ENCODE results near the gene SEMA3B.
"Not testable (repeated sequence)": the region's sequence is repeated elsewhere in the genome, so short reads cannot be mapped to it uniquely, and the experiment has no call there.

The SEMA3B gene

DNA sequence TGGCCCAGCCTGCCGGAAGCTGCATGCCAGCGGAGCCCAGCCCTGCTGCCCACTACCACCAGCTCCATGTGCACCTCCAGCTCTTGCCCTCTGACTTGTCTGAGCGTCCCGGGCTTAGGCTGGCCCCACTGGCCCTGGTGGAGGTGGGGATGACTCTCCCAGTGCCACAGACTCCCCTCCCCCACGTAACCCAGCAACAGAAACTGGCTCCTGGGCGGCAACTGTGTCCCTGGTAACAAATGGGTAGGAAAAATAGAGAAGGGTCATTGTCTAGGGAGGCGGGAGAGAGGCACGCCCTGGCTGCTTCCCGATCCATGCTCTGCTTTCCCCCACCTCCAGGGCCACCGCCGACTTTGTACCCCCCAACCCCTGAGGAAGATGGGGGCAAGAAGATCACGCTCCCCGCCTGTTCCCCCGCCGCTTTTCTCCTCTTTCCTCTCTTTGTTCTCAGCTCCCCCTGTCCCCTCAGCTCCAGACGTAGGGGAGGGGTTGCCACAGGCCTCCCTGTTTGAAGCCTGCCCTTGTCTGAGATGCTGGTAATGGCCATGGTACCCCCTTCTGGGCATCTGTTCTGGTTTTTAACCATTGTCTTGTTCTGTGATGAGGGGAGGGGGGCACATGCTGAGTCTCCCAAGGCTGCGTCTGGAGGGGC is 10.8 kb upstream of the SEMA3B start:
- no peak for FAIRE-seq
- no peak for DNase-seq (ENCODE audit: insufficient read length, low spot score)
- TF ChIP-seq PAX5 (IDR thresholded peaks at IDR 0.05; ENCODE audit: insufficient read depth, low read length, severe bottlenecking) (no peak), POLR2A (IDR thresholded peaks at IDR 0.05; ENCODE audit: low read depth, low read length) (no peak), POU2F2 (IDR thresholded peaks at IDR 0.05; ENCODE audit: low read depth, low read length) (no peak), POLR2AphosphoS5 (IDR thresholded peaks at IDR 0.05; ENCODE audit: low read depth, low read length) (no peak), TAF1 (IDR thresholded peaks at IDR 0.05; ENCODE audit: low read depth, low read length) (no peak), SPI1 (IDR thresholded peaks at IDR 0.05; ENCODE audit: low read depth, low read length) (no peak)

DNA sequence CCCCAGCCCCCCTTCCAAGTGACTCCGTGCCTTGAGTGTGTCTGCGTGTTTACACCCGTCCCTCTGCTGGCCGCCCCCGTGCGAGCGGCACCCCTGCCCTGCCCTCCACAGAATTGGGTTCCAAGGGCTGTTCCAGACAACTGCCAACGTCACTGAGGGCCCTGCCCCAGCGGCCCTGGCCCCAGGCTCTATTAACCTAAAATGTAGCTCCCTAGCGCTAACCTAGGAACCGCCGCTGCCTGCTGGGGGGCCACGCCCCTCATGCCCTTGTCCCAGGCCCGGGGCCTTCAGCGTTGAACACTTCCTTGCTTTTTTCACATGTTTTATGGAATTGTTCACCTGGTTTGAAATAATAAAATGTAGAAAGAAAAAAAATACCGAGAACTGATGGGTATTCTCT is 10.0 kb upstream of the SEMA3B start:
- no peak for DNase-seq (ENCODE audit: insufficient read length, low spot score)
- FAIRE-seq, result no peak
- no peak for TF ChIP-seq POLR2A (IDR thresholded peaks at IDR 0.05; ENCODE audit: low read depth, low read length)

DNA sequence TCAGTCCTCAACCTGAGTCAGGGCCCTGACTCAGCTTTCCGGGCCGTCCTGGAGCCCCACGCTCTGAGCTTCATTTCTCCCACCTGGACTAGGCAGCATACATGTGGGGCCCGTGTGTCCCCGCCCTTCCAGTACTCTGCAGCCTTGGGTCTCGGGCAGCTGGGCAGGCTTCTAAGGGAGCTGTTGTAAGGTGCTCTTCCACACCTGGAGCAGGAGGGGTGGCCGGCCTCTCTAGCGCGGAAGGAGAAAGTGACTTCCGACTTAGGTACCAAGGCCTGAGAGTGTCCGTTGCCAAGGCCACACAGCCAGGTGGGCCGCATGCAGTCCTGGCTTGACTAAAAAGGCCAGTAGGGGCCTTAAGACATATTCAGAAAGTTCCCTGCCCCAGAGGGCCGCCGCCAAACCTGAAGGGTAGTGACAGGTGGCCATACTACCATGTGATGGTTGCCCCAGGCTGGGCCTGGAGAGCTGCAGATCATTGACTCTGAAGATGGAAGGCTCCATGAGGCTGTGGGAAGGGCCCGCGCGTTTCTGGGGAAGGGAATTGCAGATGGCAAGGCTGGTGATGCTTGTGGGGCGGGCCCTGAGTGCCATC is 9.4 kb upstream of the SEMA3B start:
- no peak for DNase-seq (ENCODE audit: insufficient read length, low spot score)
- TF ChIP-seq POLR2AphosphoS5 (IDR thresholded peaks at IDR 0.05; ENCODE audit: low read depth, low read length) (no peak), POLR2A (IDR thresholded peaks at IDR 0.05; ENCODE audit: low read depth, low read length) (no peak), PAX5 (IDR thresholded peaks at IDR 0.05; ENCODE audit: insufficient read depth, low read length, severe bottlenecking) (no peak), SPI1 (IDR thresholded peaks at IDR 0.05; ENCODE audit: low read depth, low read length) (no peak), POU2F2 (IDR thresholded peaks at IDR 0.05; ENCODE audit: low read depth, low read length) (no peak), TAF1 (IDR thresholded peaks at IDR 0.05; ENCODE audit: low read depth, low read length) (no peak)
- FAIRE-seq, result peak; percentile 20

DNA sequence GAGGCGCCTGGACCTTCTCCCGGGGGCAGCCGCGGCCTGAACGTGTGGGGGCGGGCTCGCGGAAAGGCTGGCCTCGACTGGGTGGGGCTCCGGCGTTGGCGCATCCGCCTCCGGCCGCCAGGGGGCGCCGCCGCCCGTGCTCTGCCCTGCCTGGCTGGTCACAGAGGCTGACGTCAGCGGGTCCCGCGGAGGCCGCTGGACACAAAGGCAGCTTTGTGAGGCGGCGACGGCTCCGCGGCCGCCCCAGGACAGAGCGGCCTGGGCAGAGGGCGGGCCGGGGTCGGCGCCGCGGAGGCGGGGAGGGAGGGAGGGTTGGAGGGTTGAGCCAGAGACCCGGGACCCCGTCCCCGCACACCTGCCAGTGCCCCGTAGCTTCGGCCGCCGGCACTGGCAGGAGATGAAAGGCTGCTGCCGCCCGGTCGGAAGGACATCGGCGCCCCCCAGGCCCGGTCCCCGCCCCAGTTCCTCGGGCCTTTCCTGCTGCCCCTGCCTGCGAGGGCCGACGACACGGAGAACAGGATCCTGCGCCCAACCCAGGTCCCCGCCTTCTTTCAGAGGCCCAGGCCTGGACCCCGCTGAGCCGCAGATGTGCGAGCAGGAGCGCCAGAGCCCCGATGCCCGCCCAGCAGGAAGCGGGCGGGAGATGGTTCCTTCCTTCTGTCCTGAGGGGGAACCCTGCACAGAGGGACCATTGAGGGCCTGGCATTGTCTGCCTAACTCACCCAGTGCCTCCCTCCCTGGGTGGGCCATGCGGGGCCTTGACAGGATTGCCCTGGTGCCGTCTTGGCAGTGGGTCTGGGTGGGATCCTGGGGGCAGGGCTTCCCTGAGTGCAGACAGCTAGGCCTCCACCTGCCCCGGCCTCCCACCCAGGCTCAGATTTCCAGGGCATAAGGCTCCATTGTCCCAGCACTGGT is 8.7 kb upstream of the SEMA3B start:
- FAIRE-seq (peak; percentile 97), DNase-seq (ENCODE audit: insufficient read length, low spot score) (peak; percentile 100)
- TF ChIP-seq POLR2A (IDR thresholded peaks at IDR 0.05; ENCODE audit: low read depth, low read length), result no peak
- peak; percentile 90 for TF ChIP-seq PAX5 (IDR thresholded peaks at IDR 0.05; ENCODE audit: insufficient read depth, low read length, severe bottlenecking)
- TF ChIP-seq POU2F2 (IDR thresholded peaks at IDR 0.05; ENCODE audit: low read depth, low read length), result 0 out of 2 replicates have a peak, but pooled peaks have one; percentile 37

DNA sequence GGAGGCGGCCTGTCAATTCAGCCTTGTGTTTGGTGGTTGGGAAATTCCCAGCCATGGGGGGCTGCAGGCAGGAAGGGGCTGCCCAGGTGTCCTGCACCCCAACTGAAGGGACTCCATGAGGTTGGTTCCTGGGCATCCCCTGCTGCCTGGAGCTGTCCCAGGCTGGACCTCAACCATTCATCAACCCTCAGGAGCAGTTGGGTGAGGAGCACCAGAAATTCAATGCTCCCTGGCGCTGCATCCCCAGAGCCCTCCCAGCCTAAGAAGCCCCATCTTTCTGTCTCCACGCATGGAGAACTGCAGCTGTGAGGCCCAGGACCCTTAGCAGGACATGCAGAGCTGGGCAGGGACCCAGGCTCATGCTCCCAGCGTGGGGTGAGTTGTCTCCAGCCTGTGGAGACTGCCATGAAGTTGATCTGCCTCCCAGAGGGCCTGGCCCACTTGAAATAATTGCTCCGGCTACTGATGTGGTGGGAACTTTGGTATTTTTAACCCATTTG is 8.0 kb upstream of the SEMA3B start:
- DNase-seq (ENCODE audit: insufficient read length, low spot score) (no peak), FAIRE-seq (peak; percentile 20)
- TF ChIP-seq POLR2AphosphoS5 (IDR thresholded peaks at IDR 0.05; ENCODE audit: low read depth, low read length), result no peak
- TF ChIP-seq POLR2A (IDR thresholded peaks at IDR 0.05; ENCODE audit: low read depth, low read length), result no peak
- no peak for TF ChIP-seq TAF1 (IDR thresholded peaks at IDR 0.05; ENCODE audit: low read depth, low read length)
- no peak for TF ChIP-seq PAX5 (IDR thresholded peaks at IDR 0.05; ENCODE audit: insufficient read depth, low read length, severe bottlenecking)
- TF ChIP-seq SPI1 (IDR thresholded peaks at IDR 0.05; ENCODE audit: low read depth, low read length), result no peak
- no peak for TF ChIP-seq POU2F2 (IDR thresholded peaks at IDR 0.05; ENCODE audit: low read depth, low read length)

DNA sequence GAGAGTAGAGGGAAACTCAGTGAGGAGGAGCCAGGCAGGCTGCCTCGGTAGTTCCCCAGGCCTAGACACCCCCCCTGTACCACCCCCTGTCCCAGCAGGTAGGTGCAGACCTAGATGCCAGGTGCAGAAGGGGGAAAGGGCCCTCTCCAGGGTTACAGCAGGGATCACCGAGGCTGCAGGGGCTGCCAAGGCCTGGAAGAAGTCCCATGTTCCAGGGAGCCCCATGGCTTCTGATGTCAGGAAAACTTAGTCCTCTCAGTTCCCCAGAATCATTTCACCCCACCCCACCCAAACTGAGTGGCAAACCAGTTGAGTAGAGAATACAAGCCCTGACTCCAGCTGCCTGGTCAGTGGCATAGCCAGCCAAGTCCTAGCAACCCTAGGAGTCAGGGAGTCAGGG is 7.4 kb upstream of the SEMA3B start:
- DNase-seq (ENCODE audit: insufficient read length, low spot score) (no peak), FAIRE-seq (no peak)
- no peak for TF ChIP-seq POLR2A (IDR thresholded peaks at IDR 0.05; ENCODE audit: low read depth, low read length)
- no peak for TF ChIP-seq PAX5 (IDR thresholded peaks at IDR 0.05; ENCODE audit: insufficient read depth, low read length, severe bottlenecking)
- no peak for TF ChIP-seq POLR2AphosphoS5 (IDR thresholded peaks at IDR 0.05; ENCODE audit: low read depth, low read length)
- no peak for TF ChIP-seq SPI1 (IDR thresholded peaks at IDR 0.05; ENCODE audit: low read depth, low read length)
- TF ChIP-seq POU2F2 (IDR thresholded peaks at IDR 0.05; ENCODE audit: low read depth, low read length), result no peak
- no peak for TF ChIP-seq TAF1 (IDR thresholded peaks at IDR 0.05; ENCODE audit: low read depth, low read length)

DNA sequence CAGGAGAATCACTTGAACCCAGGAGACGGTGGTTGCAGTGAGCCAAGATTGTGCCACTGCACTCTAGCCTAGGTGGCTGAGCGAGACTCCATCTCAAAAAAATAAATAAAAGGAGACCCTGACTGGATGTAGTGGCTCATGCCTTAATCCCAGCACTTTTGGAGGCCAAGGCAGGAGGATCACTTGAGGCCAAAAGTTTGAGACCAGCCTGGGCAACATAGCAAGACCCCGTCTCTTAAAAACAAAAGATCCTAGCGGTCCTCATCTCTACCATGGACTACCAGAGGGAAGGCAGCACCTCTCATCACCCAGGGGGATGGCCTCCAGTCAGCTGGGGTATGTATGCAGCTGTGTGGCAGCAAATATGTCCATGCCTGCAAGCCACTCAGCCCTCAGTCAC is 6.7 kb upstream of the SEMA3B start:
- FAIRE-seq, result not testable (repeated sequence)

DNA sequence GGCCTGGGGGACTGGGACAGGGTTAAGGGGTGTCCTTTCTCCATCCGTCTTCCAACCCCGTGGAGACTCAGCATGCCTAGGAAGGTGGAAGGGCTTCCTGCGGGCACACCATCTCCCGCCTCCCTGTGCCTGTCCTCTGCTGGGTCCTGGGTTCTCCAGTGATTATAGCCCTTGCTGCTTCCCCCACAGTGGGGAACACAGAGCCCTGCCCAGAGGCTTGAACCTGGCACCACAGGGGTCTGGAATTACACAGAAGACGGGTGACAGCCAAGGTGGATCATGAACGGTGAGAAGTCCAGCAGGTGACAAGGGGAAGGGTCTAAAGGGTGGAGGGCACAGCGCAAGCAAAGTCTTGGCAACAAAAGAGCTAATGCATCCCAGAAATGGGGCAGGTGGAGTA is 6.2 kb upstream of the SEMA3B start:
- FAIRE-seq, result no peak
- TF ChIP-seq TAF1 (IDR thresholded peaks at IDR 0.05; ENCODE audit: low read depth, low read length) (no peak), POLR2AphosphoS5 (IDR thresholded peaks at IDR 0.05; ENCODE audit: low read depth, low read length) (no peak), POLR2A (IDR thresholded peaks at IDR 0.05; ENCODE audit: low read depth, low read length) (no peak), PAX5 (IDR thresholded peaks at IDR 0.05; ENCODE audit: insufficient read depth, low read length, severe bottlenecking) (no peak), SPI1 (IDR thresholded peaks at IDR 0.05; ENCODE audit: low read depth, low read length) (no peak), POU2F2 (IDR thresholded peaks at IDR 0.05; ENCODE audit: low read depth, low read length) (no peak)
- no peak for DNase-seq (ENCODE audit: insufficient read length, low spot score)

More for the DNA sequence above, 6.7 kb upstream of the SEMA3B start:
- DNase-seq (ENCODE audit: insufficient read length, low spot score), result not testable (repeated sequence)

DNA sequence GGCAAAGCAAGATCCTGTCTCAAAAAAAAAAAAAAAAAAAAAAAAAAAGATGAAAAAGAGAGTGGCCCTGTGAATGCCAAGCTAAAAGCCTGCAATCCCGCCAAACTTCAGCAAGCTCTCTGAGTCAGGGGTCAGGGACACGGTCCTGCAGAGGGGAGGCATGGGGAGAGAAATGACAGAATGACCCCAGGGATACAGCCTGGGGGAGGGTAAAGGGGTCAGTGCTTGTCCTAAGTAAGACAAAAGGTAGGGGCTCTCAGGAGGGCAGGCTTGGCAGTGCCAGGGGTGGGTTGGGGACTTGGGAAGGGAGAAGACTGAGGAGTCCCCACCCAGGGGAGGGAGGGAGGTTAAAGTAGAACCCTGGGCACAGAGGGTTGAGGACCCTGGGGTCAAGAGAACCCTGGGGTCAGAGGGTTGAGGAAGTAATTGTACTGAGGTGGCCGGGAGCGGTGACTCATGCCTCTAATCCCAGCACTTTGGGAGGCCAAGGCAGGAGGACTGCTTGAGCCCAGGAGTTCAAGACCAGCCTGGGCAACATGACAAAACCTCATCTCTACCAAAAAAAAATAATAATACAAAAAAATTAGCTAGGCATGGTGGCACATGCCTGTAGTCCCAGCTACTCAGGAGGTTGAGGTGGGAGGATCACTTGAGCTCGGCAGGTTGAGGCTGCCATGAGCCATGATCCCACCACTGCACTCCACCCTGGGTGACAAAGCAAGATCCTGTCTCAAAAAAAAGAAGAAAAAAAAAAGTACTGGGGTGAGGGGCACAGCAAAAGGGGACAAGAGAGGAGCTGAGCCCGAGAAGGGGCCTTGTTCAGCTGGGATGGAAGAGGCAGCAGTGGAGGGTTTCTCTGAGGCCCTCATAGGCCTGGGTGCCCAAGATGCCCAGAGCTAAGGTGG is 5.2 kb upstream of the SEMA3B start:
- DNase-seq (ENCODE audit: insufficient read length, low spot score) (no peak), FAIRE-seq (no peak)
- TF ChIP-seq TAF1 (IDR thresholded peaks at IDR 0.05; ENCODE audit: low read depth, low read length) (no peak), PAX5 (IDR thresholded peaks at IDR 0.05; ENCODE audit: insufficient read depth, low read length, severe bottlenecking) (no peak), POU2F2 (IDR thresholded peaks at IDR 0.05; ENCODE audit: low read depth, low read length) (no peak), POLR2A (IDR thresholded peaks at IDR 0.05; ENCODE audit: low read depth, low read length) (no peak), SPI1 (IDR thresholded peaks at IDR 0.05; ENCODE audit: low read depth, low read length) (no peak), POLR2AphosphoS5 (IDR thresholded peaks at IDR 0.05; ENCODE audit: low read depth, low read length) (no peak)
